Measurements from ENCODE around the gene QRFP. TPM values are rescaled to one million over a fixed set of nuclear protein-coding genes. Genes with fewer than 3 reads are reported as not detected.

The QRFP gene
- total RNA-seq, 1 donor, result not detected

DNA sequence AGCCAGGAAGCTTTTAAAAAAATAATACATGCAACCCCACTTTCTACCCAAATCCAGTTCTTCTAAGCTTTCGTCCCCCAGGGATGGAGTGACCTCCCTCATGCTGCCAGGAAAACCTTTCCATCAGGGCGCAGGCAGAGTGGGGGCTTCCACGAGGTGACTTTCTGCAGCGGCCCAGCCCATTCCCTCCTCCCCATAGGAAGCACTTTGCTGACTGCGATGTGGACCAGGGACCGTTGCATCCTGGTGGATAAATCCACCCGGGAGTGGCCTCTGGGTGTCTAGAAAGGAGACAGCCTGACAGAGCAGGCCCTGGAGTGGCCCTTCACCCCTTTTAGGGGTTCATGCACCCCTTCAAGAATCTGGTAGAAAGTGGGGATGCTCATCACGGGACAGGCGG, 1.6 kb downstream of the QRFP start:
- H3K4me3 ChIP-seq (ENCODE audit: low read length), result no peak overlapping the region
- H3K27me3 ChIP-seq (ENCODE audit: insufficient read depth, low read length), result no peaks in the 10 kb centered on the region
- no peaks in the 10 kb centered on the region for H3K9me3 ChIP-seq (ENCODE audit: low read depth, low read length)
- peaks cover 7% of the 10 kb centered on the region for H3K4me1 ChIP-seq (ENCODE audit: insufficient read depth, low read length)

DNA sequence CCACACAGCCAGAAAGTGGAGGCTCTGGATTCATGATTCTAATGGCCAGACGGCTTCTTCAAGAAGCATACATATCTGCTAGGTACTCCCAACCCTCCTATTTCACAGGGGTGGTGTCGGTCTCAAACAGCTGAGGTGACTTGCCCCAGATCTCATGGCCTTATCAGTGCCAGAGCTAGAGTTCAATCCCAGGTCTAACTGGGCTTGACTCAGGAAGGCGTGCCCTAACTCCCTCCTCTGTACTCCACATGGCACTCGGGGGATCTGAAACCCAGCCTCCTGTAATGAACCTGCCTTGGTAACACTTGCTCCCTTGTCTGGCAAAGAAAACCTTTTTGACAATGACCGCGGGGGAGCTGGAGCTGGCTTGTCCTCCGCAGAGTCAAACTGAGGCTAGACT, 2.1 kb downstream of the QRFP start:
- Histone ChIP-seq H3K4me3 (ENCODE audit: low read length) (no peak overlapping the region), H3K9me3 (ENCODE audit: low read depth, low read length) (no peaks in the 10 kb centered on the region), H3K4me1 (ENCODE audit: insufficient read depth, low read length) (peaks cover 7% of the 10 kb centered on the region), H3K27me3 (ENCODE audit: insufficient read depth, low read length) (no peaks in the 10 kb centered on the region)

DNA sequence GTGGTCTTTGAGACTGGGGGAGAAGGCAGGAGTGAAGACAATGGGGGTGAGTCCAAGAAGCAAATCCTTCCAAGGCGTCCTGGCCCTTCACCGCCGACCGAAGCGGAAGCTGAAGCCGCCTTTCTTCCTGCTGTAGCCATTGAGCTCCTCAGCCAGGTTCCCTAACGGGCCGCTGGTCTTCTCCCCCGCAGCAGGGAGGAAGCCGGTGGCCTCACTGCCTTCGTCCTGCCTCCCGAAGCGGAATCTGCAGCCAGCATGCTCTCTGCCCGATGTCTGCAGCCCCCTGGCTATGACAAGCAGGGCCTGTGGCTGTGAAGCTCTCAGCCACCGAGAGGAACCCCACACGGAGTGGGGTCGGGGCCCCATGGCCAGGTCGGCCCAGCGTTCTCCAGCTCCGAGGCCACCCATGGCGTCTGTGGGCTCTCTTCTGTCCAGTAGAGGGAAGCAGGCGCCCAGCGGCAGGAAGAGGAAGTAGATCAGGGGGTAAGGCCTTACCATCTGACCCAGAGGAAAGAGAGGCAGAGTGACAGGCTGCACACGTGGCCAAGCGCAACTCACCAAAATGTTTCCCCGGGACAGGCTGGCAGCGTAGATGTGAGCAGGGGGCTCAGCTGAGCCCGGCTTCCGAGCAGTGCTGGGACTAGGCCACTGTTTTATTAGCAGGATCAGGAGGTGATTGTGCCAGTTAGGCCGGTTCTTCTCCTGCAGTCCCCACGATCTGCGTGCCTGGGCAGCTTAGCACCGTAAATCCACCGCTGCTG, 3.1 kb downstream of the QRFP start:
- H3K27me3 ChIP-seq (ENCODE audit: insufficient read depth, low read length), result no peaks in the 10 kb centered on the region
- H3K4me1 ChIP-seq (ENCODE audit: insufficient read depth, low read length), result peaks cover 7% of the 10 kb centered on the region
- H3K4me3 ChIP-seq (ENCODE audit: low read length), result peak overlapping the region; percentile 16
- H3K9me3 ChIP-seq (ENCODE audit: low read depth, low read length), result no peaks in the 10 kb centered on the region

DNA sequence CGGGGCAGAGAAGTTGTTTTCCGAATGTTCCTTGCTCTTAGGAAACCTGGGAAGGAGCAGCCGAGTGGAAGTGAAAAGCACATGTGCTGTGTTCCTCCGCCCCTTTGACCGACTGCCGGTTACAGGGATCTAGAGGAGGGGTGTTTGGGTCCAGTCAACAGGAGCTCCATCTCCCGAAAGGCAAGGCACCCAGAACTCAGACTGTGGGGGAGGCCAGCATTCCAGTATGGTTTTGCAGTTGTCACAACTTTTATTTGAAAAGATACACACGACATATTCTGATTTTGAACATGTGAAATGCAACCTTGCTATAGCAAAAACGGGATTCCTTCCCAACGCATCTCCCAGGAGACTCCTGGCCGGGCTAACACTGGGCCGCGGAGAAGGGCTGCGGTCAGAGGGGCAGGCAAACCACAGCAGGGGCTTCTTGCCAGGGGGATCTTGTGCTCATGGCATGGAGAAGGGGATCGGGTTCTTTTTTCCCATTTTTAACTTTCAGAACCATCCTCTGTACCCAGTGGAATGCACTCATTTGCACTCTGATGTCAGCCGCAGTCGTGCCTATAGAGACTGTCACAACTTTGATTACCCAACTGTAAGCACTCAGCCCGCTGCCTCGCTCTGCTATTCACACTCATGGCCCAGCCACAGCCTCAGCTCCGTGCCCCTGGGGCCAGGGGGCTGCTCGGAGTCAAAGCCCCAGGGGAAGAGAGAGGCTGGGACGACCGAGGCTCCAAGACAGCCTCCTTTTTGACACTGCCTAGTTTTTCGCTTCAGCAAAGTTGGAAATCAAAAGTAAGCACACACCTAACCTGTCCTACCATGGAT, 3.9 kb downstream of the QRFP start:
- no peaks in the 10 kb centered on the region for H3K27me3 ChIP-seq (ENCODE audit: insufficient read depth, low read length)
- no peaks in the 10 kb centered on the region for H3K9me3 ChIP-seq (ENCODE audit: low read depth, low read length)
- H3K4me3 ChIP-seq (ENCODE audit: low read length), result no peak overlapping the region
- H3K4me1 ChIP-seq (ENCODE audit: insufficient read depth, low read length), result peaks cover 7% of the 10 kb centered on the region

DNA sequence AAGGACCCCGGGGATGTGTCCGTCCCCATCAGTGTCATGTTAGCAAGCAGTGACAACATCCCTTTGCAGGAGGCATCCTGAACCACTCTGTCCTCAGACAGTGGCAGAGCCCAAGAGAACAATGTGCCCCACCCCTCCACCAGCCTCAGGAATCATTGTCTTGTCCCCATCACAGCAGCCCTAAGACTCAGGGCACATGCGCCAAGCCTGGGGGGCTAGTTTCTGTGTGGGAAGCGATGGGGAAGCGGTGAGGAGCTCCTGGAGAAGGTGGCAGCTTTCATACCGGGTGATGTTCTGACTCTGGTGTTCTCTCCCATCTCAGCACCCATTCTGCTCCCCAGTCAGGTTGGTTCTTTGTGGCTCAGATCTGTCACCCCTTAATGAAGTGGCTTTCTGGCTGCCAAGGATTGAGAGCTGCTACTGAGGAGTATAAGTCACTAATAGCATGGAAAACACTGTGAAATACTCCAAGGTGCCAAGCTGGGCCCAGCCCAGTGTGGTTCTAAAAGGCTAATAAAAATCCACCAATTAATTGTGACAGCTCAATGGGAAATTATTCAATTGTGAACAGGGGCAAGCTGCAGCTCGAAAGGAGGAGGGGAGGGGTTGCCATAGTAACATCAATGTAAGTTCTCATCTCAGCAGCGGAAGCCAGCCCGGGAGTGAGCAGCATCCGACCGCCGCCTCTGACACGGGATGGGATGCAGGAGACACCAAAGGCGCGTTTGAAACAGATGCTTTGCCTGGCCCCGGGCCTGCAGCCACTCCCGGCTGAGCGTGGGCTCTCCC, 4.7 kb downstream of the QRFP start:
- Histone ChIP-seq H3K4me3 (ENCODE audit: low read length) (no peak overlapping the region), H3K9me3 (ENCODE audit: low read depth, low read length) (no peaks in the 10 kb centered on the region), H3K4me1 (ENCODE audit: insufficient read depth, low read length) (peaks cover 7% of the 10 kb centered on the region), H3K27me3 (ENCODE audit: insufficient read depth, low read length) (no peaks in the 10 kb centered on the region)

DNA sequence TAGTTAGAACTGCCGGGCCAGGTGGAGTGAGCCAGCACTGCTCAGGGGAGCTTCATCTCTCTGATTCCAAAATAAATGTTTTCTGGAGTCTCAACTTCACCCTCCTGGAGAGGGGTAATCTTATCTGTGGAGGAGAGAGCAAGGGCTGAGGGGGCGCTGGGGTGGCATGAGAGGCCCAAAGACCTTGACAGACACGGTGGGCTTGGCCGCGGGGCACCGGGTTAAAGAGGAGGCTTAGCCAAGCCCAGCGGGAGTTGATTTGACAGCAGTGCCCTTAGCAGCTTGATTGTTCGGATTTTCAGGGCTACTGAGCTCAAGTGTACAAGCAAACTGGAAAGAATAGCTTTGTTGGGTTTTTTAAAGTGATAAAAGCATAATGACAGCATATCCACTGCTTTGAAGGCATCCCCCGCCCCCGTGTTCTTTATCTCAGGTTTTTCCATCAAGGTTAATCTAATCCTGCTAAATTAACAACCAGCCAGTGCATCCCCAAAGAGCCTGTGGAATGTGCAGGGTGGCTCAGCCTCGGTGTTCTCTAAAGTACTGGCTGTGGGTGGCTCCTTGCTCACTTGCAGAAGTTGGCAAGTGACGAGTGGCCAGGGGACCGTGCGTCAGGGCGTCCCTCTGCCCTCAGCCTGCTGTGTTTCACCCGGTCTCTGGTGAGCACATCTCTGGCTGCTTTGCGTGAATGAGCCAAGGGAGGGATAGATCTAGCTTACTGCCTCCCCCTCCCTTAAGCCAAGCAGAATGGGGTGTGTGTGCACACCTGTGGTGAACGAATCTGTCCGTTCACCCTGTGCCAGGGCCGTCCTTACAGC, 5.5 kb downstream of the QRFP start:
- H3K4me1 ChIP-seq (ENCODE audit: insufficient read depth, low read length), result peaks cover 7% of the 10 kb centered on the region
- H3K27me3 ChIP-seq (ENCODE audit: insufficient read depth, low read length), result no peaks in the 10 kb centered on the region
- H3K9me3 ChIP-seq (ENCODE audit: low read depth, low read length), result no peaks in the 10 kb centered on the region
- no peak overlapping the region for H3K4me3 ChIP-seq (ENCODE audit: low read length)

DNA sequence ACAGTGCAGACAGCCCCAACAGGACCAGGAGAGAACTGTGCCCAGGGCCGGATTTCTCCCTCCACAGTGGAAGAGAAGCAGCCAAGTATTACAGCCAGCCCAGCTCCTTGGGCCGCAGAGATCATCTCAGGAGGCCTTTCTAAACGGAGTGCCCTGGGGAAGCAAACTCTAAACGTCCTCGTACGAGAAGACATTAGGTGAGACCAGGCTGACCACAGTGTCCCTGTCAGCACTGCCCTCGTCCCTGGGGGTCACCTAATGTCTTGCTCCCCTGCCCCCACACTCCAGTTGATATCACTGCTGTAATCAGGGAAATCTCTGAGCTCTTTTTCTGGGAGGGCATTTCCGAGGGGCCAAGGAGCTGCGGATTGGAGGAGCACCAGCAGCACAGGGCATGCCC, 6.5 kb downstream of the QRFP start:
- H3K27me3 ChIP-seq (ENCODE audit: insufficient read depth, low read length), result no peaks in the 10 kb centered on the region
- H3K4me1 ChIP-seq (ENCODE audit: insufficient read depth, low read length), result peaks cover 7% of the 10 kb centered on the region
- no peak overlapping the region for H3K4me3 ChIP-seq (ENCODE audit: low read length)
- H3K9me3 ChIP-seq (ENCODE audit: low read depth, low read length), result no peaks in the 10 kb centered on the region

DNA sequence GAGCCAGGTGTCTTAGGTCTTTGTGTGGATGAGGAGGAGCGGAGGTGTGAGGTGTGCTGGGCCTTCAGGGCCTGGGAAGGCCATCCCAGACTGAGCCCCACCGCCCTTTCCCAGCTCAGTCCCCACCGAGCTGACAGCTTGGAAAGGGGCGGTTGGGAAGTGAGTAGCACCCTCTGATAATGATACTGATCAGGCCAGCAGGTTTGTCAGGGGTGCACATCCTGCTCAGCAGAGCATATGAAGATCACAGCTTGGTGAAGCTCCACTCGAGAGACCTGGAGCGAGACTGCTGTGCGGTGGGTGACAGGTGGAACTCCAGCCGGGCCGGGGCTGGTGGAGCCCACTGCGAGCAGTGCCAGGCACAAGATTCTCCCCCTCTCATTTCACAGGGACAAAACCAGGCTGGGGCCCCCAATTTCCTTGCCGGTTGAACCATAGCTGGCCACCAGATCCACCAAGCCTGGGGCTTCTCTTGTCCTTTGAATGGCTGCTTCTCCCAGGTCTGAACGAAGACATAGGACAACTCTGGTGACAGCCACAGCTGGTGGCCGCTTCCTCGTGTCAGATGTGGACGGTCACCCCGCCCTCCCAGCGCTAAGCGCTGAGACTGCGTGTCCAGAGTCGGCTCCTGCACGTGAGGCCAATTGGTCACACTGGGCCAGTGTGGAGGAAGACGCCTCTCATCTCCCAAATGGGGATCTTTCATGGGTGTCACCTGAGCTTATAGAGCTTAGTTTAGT, 8.3 kb downstream of the QRFP start:
- Histone ChIP-seq H3K4me1 (ENCODE audit: insufficient read depth, low read length) (peaks cover 5% of the 10 kb centered on the region), H3K27me3 (ENCODE audit: insufficient read depth, low read length) (no peaks in the 10 kb centered on the region), H3K9me3 (ENCODE audit: low read depth, low read length) (no peaks in the 10 kb centered on the region), H3K4me3 (ENCODE audit: low read length) (no peak overlapping the region)

DNA sequence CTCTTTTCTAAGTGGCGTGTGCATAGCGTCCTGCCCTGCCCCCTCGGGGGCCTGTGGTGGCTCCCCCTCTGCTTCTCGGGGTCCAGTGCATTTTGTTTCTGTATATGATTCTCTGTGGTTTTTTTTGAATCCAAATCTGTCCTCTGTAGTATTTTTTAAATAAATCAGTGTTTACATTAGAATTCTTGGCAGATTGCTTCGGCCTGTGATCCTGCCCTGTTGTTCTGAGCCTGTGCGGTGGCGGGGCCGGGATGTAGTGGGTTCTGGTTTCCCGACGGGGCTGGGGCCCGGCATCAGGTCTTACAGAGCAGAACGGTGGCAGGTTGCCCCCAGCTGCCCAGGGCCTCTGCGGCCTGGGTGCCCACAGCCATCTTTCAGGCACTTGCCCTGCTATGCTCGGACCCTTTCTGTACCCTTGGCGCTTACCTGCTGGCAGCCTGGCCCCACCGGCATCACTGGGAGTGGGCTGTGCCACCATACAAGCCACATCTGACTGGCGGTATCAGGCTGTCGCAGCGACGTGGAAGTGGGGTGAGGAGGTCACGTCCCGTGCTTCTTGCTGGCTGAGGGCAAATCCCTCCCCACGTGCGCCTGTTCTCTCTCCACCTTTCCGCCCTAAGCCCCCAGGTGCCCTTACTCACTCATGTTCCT, 9.0 kb downstream of the QRFP start:
- Histone ChIP-seq H3K4me1 (ENCODE audit: insufficient read depth, low read length) (no peaks in the 10 kb centered on the region), H3K27me3 (ENCODE audit: insufficient read depth, low read length) (no peaks in the 10 kb centered on the region), H3K9me3 (ENCODE audit: low read depth, low read length) (no peaks in the 10 kb centered on the region), H3K4me3 (ENCODE audit: low read length) (no peak overlapping the region)

DNA sequence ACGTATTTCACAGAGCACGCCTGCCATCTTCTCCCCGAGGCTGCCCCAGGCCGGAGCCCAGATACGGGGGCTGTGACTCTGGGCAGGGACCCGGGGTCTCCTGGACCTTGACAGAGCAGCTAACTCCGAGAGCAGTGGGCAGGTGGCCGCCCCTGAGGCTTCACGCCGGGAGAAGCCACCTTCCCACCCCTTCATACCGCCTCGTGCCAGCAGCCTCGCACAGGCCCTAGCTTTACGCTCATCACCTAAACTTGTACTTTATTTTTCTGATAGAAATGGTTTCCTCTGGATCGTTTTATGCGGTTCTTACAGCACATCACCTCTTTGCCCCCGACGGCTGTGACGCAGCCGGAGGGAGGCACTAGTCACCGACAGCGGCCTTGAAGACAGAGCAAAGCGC, 9.6 kb downstream of the QRFP start:
- Histone ChIP-seq H3K4me3 (ENCODE audit: low read length) (no peak overlapping the region), H3K9me3 (ENCODE audit: low read depth, low read length) (no peaks in the 10 kb centered on the region), H3K4me1 (ENCODE audit: insufficient read depth, low read length) (no peaks in the 10 kb centered on the region), H3K27me3 (ENCODE audit: insufficient read depth, low read length) (no peaks in the 10 kb centered on the region)

DNA sequence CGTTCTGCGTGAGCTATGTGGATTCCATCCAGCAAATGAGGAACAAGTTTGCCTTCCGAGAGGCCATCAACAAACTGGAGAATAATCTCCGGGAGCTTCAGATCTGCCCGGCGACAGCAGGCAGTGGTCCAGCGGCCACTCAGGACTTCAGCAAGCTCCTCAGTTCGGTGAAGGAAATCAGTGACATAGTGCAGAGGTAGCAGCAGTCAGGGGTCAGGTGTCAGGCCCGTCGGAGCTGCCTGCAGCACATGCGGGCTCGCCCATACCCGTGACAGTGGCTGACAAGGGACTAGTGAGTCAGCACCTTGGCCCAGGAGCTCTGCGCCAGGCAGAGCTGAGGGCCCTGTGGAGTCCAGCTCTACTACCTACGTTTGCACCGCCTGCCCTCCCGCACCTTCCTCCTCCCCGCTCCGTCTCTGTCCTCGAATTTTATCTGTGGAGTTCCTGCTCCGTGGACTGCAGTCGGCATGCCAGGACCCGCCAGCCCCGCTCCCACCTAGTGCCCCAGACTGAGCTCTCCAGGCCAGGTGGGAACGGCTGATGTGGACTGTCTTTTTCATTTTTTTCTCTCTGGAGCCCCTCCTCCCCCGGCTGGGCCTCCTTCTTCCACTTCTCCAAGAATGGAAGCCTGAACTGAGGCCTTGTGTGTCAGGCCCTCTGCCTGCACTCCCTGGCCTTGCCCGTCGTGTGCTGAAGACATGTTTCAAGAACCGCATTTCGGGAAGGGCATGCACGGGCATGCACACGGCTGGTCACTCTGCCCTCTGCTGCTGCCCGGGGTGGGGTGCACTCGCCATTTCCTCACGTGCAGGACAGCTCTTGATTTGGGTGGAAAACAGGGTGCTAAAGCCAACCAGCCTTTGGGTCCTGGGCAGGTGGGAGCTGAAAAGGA, 10.9 kb downstream of the QRFP start:
- Histone ChIP-seq H3K4me3 (ENCODE audit: low read length) (no peak overlapping the region), H3K27me3 (ENCODE audit: insufficient read depth, low read length) (no peaks in the 10 kb centered on the region), H3K9me3 (ENCODE audit: low read depth, low read length) (no peaks in the 10 kb centered on the region), H3K4me1 (ENCODE audit: insufficient read depth, low read length) (no peaks in the 10 kb centered on the region)

DNA sequence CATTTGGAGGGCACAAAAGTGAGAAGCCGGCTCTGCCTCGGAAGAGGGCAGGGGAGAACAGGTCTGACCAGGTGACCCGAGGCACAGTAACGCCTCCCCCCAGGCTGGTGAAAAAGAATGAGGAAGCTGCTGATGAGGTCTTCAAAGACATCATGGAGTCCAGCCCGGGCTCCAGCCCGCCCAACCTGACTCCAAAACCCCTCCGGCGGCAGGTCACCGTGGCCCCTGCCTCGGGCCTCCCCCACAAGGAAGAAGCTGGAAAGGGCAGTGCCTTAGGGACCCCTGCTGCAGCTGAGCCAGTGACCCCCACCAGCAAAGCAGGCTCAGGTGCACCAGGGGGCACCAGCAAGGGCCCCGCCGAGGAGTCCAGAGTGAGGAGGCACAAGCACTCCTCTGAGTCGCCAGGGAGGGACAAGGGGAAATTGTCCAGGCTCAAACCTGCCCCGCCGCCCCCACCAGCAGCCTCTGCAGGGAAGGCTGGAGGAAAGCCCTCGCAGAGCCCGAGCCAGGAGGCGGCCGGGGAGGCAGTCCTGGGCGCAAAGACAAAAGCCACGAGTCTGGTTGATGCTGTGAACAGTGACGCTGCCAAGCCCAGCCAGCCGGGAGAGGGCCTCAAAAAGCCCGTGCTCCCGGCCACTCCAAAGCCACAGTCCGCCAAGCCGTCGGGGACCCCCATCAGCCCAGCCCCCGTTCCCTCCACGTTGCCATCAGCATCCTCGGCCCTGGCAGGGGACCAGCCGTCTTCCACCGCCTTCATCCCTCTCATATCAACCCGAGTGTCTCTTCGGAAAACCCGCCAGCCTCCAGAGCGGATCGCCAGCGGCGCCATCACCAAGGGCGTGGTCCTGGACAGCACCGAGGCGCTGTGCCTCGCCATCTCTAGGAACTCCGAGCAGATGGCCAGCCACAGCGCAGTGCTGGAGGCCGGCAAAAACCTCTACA, 11.8 kb downstream of the QRFP start:
- H3K4me1 ChIP-seq (ENCODE audit: insufficient read depth, low read length), result no peaks in the 10 kb centered on the region
- no peaks in the 10 kb centered on the region for H3K27me3 ChIP-seq (ENCODE audit: insufficient read depth, low read length)
- H3K4me3 ChIP-seq (ENCODE audit: low read length), result no peak overlapping the region
- H3K9me3 ChIP-seq (ENCODE audit: low read depth, low read length), result no peaks in the 10 kb centered on the region

Data from mononuclear cell (primary cell).